Activated CD4-positive, CD25-positive, alpha-beta regulatory T cell treated with anti-CD3 and anti-CD28 coated beads, Interleukin-2, amount 50 U/mL, for 72 hours (primary cell): Measurements from ENCODE around the gene METTL3.
A peak's percentile ranks its signal among the peaks of the same experiment; 100 is the strongest.

Source experiments
- DNase-seq: peaks from one replicate; pipeline ENCODE4 v3.0.0; 2021

METTL3 gene

DNA sequence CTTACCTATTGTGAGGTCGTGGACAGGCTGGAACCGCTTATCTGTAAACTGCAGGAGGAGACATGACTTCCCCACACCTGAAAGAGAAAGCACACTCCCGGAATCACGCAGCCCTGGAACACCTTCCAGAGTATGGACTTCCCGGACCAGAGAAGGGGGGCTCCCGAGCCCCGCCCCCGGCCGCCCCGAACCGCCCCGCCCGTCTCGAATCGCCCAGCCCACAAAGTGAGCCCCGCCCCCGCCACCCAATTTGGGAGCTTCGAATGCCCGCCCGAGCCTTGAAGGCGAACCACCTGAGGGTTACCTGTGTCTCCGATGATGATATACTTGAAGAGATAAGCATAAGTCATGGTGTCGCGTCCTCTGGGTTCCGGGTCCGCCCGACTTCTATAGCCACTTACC, 34.6 kb downstream of the METTL3 start:
- DNase-seq, result peak; percentile 72

DNA sequence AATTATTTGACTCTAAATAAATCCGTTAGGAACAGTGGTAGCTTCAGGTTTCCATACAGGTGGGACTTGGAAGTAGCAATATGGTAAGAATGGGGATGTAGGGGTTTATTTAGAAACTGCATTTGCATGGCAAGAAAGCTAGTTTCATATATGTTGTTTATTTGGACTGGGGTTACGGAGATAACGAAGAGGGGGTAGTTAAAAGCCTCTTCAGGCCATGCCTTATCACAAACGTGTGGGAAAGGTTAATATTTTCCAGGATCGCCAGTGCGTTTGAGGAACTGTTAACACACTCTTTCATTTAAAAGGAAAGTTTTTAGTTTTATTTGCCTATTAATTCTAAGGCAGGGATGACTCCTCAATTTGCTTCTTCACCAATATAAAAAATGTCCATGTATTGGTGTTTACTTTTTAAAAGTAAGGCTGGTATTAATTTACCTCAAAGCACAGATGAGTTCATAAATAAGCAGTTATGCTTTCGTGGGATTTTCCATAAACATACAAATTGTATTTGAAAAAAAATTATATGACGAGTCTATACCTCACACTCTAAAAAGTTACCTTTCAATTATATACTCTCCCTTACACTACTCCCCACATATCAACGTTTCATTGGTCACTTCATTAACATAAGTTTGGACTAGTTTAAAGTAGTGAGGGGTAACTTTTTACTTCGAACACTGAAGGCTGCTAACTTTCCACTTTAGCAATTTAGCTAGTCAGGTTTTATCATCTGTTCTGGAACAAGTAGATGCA, 35.2 kb downstream of the METTL3 start:
- no peak for DNase-seq

DNA sequence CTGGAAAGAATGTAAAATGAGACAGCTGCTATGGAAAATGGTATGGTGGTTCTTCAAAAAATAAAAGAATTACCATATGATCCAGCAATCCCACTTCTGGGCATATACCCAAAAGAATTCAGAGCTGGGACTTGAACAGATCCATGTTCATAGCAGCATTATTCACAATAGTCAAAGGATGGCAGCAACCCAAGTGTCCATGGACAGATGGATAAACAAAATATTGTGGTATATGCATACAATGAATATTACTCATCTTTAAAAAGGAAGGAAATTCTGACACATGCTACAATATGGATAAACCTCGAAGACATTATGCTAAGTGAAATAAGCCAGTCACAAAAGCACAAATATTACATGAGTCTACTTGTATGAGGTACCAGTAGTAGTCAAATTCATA, 43.5 kb downstream of the METTL3 start:
- DNase-seq, result no peak

DNA sequence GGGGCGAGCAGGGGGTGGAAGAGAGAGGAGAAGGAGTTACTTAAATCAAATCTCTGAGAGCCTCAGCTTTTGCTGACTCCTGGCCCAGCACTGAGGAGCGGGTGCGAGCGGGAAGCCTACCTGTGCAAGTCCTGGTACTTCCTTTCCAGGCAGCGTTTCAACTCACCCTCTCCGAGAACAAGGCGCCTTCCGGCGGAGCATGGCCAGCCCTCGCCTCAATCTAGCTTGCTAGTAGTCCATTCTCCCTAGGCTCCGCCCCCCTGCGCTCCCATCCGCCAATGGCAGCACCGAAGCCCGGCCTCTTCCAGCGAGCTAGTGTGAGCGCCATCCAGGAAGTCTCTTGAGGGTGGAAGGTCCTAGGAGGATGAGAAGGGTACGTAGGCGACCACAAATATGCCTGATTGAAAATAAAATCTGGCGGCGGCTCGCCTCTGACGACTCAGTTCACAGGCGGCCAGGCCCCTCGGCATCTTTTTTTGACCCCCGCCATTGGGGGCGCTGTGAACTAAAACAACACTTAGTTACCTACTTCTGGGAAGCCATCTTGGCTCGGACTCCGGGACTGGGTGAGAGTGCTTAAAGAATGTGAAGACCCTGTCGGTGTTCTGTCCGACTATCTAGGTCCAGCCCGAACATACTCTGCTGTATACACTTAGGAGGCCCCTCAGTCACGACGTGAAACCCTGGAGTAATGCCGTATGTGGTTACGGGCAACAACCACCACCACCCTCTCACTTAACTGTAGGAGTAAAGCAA, 55.0 kb downstream of the METTL3 start, which contains the start of gene CHD8:
Gene CHD8, minus strand, starts transcription at position 212 of the 756 bp plus-strand sequence. CDS start 24,480 bp downstream, outside the sequence.
- peak; percentile 98 for DNase-seq

DNA sequence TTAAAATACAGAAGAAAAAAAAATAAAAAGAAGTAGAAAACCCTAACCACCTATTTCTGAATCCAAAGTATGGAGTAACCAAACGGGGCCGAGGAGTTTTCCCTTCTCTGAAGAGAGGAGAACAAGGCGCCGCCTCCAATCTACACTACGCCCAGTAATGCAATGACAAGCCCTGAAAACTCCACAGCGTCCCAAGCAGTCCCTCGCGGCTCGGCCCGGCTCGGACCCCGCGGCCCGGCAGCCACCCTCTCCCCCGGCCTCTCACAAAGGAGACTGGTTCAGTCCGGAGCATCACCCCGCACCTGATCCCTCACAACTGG, 55.6 kb downstream of the METTL3 start:
- no peak for DNase-seq

DNA sequence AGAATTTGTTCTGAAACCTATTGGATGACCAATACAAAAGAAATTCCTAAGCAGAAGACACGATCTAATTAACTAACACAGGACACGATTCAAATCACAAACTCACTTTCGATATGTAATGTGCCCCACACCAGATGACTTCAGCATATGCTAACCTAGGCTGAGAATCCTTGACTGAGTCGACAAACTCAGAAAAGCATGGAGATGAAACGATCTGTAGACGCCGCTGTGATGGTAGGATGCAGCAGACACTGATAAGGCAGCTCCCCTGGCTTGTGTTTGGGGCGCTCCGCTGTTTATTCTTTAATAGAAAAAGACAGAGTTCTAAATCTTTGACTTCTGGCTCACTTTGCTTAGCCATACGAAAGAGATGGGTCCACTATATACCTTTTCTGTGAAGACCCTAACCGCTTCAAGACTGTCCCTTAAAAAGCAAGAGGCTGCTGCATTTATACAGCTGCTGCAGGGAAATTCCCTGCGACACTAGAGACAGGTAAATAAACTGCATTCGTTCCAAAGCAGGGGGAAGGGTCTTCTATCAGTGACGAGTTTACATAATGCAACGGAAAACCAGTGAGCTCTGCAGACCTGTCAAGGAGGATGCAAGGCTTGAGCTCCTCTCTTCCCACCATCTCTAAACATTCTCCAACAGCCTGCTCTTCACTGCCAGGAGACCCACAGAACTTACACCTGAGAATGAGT, 56.1 kb downstream of the METTL3 start:
- no peak for DNase-seq

DNA sequence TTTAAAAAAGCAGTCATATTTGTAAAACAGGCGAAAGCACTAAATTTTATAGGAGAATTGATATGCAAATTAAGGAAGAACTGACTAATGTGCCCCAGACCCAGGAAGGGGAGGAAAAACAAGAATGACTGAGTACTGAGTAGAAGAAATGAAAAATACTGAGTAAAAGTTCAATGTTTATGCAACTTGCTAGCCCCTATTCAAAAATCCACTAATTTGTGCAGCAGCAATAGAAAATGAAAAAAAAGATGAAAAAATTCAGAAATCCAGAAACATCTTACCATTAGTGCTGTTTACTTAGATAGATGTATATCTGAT, 61.3 kb downstream of the METTL3 start:
- DNase-seq, result no peak
